Peyer's patch (tissue), 4 donors: ENCODE measurements around the gene CIP2A.

Source experiments
- CTCF ChIP-seq, 6 experiments: fragments of 450-650 bp in 4 of 6; fragments of 200-600 bp in 2 of 6; sonication (generic) in 1 of 6; IDR thresholded peaks; one replicate each; pipeline ENCODE4 v1.5.1; 2017 to 2019; ENCODE audit warnings: antibody characterized with exemption in 6 of 6, mild to moderate bottlenecking in 3 of 6, moderate library complexity in 1 of 6
- POLR2A ChIP-seq, 2 donors: fragments of 450-650 bp; IDR thresholded peaks; one replicate each; pipeline ENCODE4 v1.5.1; 2017; ENCODE audit warnings: antibody characterized with exemption in 2 of 2, mild to moderate bottlenecking in 2 of 2, moderate library complexity in 2 of 2

GRCh38 chr3:108505811-108506210 lies 83.4 kb downstream of the CIP2A start:
- no peak for TF ChIP-seq CTCF (IDR thresholded peaks at IDR 0.05)
- TF ChIP-seq POLR2A (IDR thresholded peaks at IDR 0.05): no peak
